Tibial artery (tissue), 4 donors: ENCODE results near the gene IRF2BP2.

ENCODE experiments used
- DNase-seq, 2 donors: peaks; one replicate each; pipeline ENCODE4 v3.0.0-alpha.2; 2019
- H3K27ac ChIP-seq, 2 donors: fragments of 200-600 bp; sonication (generic) in 1 of 2; 1 replicate in 1 of 2; 2 replicates in 1 of 2; pipeline ENCODE4 v1.5.1; 2018 to 2019; ENCODE audit warnings: mild to moderate bottlenecking in 1 of 2
- H3K27me3 ChIP-seq, 2 donors: fragments of 200-600 bp; sonication (generic) in 1 of 2; one replicate each; pipeline versions ENCODE4 v1.5.1 to v1.6.0; 2016 to 2019
- H3K36me3 ChIP-seq, 3 donors: fragments of 200-600 bp; sonication (generic) in 2 of 3; one replicate each; pipeline ENCODE4 v1.5.1; 2016 to 2019; ENCODE audit warnings: mild to moderate bottlenecking in 2 of 3
- H3K4me1 ChIP-seq, 4 donors: fragments of 200-600 bp; sonication (generic) in 2 of 4; 1 replicate in 3 of 4; 2 replicates in 1 of 4; pipeline ENCODE4 v1.5.1; 2016 to 2019
- H3K4me3 ChIP-seq, 2 donors: fragments of 200-600 bp; sonication (generic) in 1 of 2; 1 replicate in 1 of 2; 2 replicates in 1 of 2; pipeline ENCODE4 v1.5.1; 2018 to 2019; ENCODE audit warnings: mild to moderate bottlenecking in 2 of 2
- H3K9me3 ChIP-seq, 3 donors: fragments of 200-600 bp; sonication (generic) in 1 of 3; one replicate each; pipeline ENCODE4 v1.5.1; 2016 to 2019
- CTCF ChIP-seq, 2 experiments: fragments of 200-600 bp in 1 of 2; fragments of 450-650 bp in 1 of 2; IDR thresholded peaks; one replicate each; pipeline ENCODE4 v1.5.1; 2017 to 2019; ENCODE audit warnings: antibody characterized with exemption in 2 of 2, mild to moderate bottlenecking in 1 of 2, moderate library complexity in 1 of 2
- intact Hi-C: fragments of 100-400 bp; cut with DNase I; formaldehyde crosslinking; loops from one replicate; pipeline ENCODE4 v1.15.0; 2023; ENCODE audit warnings: low total_unique reads

Gene IRF2BP2

DNA sequence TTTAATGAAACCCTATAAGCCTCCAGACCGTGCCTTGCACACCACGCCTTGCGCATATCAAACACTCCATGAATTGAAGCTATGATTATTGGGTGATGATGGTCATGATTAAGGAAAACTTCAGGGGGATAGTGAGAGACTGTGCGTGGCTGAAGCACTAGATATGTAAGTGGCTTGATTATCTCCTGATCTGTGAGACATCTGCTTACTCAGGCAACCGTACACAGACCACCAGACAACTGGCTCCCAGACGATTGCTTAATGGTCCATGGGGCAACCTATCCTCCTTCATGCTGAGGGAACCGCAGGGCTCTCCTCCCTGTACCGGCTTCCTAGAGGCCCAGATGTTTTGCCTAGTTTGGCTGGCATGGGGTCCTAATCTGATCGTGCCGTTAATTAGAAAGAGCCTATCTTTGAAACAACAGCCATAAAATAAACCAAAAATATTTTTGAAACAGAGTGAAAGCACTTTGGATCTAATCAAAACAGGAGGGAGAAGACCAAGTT lies 51.6 kb downstream of the IRF2BP2 start:
- no peak overlapping the region for H3K4me3 ChIP-seq
- no peaks in the 10 kb centered on the region for H3K9me3 ChIP-seq
- peaks cover 0 to 15% (median 12%) of the 10 kb centered on the region in 4 donors for H3K4me1 ChIP-seq
- no peaks in the 10 kb centered on the region for H3K36me3 ChIP-seq
- TF ChIP-seq CTCF (IDR thresholded peaks at IDR 0.05) = no peak
- H3K27ac ChIP-seq = no peak overlapping the region
- no peaks in the 10 kb centered on the region for H3K27me3 ChIP-seq
- no peak for DNase-seq
- intact Hi-C loops = no loop called here

- Histone ChIP-seq H3K27me3 (no peaks in the 10 kb centered on the region), H3K9me3 (no peaks in the 10 kb centered on the region), H3K36me3 (no peaks in the 10 kb centered on the region), H3K27ac (no peak overlapping the region), H3K4me3 (no peak overlapping the region), H3K4me1 (peaks cover 0 to 15% (median 12%) of the 10 kb centered on the region in 4 donors)
- intact Hi-C loops = no loop called here
- no peak for DNase-seq
- no peak for TF ChIP-seq CTCF (IDR thresholded peaks at IDR 0.05)
These were observed 53.6 kb downstream of the IRF2BP2 start for GRCh38 chr1:234556245-234556943.

DNA sequence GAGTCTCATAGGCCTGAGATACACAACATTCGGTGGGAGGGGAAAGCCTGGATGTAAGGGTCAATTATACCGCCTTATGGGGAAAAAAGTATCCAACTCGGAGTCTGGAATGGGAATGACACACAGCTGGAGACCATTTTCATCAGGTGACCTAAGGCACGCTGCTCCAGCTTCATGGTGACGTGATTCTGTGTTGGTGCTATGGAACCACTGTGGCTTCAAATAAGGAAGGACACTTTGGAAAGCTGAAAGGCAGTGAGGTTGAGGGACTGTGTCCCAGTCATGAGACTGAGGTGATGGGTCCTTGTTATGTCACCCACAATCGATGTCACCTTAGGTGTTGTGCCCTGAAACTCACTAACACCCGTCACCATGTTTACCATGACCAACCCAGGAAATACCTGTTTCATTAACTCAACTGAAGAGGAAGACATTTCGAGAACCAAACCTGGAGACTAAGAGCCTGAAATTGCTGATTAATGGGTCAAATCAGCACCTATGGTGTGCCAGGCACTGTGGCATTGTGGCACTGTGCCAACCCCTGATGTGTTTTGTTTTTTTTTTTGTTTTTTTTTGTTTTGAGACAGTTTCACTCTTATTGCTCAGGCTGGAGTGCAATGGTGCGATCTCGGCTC lies 54.5 kb downstream of the IRF2BP2 start:
- TF ChIP-seq CTCF (IDR thresholded peaks at IDR 0.05) = no peak
- Histone ChIP-seq H3K27me3 (no peaks in the 10 kb centered on the region), H3K27ac (peak overlapping the region in 1 of 2 donors; percentile 23), H3K9me3 (no peaks in the 10 kb centered on the region), H3K4me3 (no peak overlapping the region), H3K4me1 (peaks cover 0 to 15% (median 12%) of the 10 kb centered on the region in 4 donors), H3K36me3 (no peaks in the 10 kb centered on the region)
- DNase-seq = no peak
- intact Hi-C loops = no loop called here

- Histone ChIP-seq H3K27ac (peak overlapping the region in 1 of 2 donors; percentile 23), H3K36me3 (no peaks in the 10 kb centered on the region), H3K27me3 (no peaks in the 10 kb centered on the region), H3K4me3 (no peak overlapping the region), H3K9me3 (no peaks in the 10 kb centered on the region), H3K4me1 (peaks cover 0 to 15% (median 12%) of the 10 kb centered on the region in 4 donors)
- TF ChIP-seq CTCF (IDR thresholded peaks at IDR 0.05) = no peak
- no peak for DNase-seq
- intact Hi-C loops = no loop called here
These were observed 55.2 kb downstream of the IRF2BP2 start for GRCh38 chr1:234554698-234555311.
